ENCODE data around the gene ERBB4.
"Not testable (repeated sequence)": the region's sequence is repeated elsewhere in the genome, so short reads cannot be mapped to it uniquely, and the experiment has no call there.

ERBB4 gene

GRCh38 chr2:211665299-211665698 is 873.3 kb downstream of the ERBB4 start:
- DNase-seq, result no peak

GRCh38 chr2:211664321-211664720 is 874.3 kb downstream of the ERBB4 start:
- DNase-seq, result no peak

- DNase-seq, result no peak
These were observed 884.3 kb downstream of the ERBB4 start for GRCh38 chr2:211654211-211654780.

- DNase-seq, result no peak
These were observed 886.3 kb downstream of the ERBB4 start for GRCh38 chr2:211652327-211652726.

- no peak for DNase-seq
These were observed 889.3 kb downstream of the ERBB4 start for GRCh38 chr2:211649331-211649730.

GRCh38 chr2:211631503-211631902 is 907.1 kb downstream of the ERBB4 start:
- DNase-seq, result no peak

- DNase-seq, result no peak
These were observed 915.5 kb downstream of the ERBB4 start for GRCh38 chr2:211623096-211623495.

- DNase-seq, result no peak
These were observed 917.6 kb downstream of the ERBB4 start for GRCh38 chr2:211620986-211621385.

GRCh38 chr2:211617803-211618202 is 920.8 kb downstream of the ERBB4 start:
- DNase-seq, result no peak

GRCh38 chr2:211611621-211612020 is 927.0 kb downstream of the ERBB4 start:
- DNase-seq, result no peak

- no peak for DNase-seq
These were observed 927.5 kb downstream of the ERBB4 start for GRCh38 chr2:211611061-211611518.

- DNase-seq, result no peak
These were observed 929.5 kb downstream of the ERBB4 start for GRCh38 chr2:211609127-211609526.

- DNase-seq, result no peak
These were observed 939.5 kb downstream of the ERBB4 start for GRCh38 chr2:211599146-211599545.

GRCh38 chr2:211598238-211598637 is 940.4 kb downstream of the ERBB4 start:
- no peak for DNase-seq

- not testable (repeated sequence) for DNase-seq
These were observed 946.6 kb downstream of the ERBB4 start for GRCh38 chr2:211592006-211592405.

GRCh38 chr2:211591426-211591825 is 947.2 kb downstream of the ERBB4 start:
- no peak for DNase-seq

GRCh38 chr2:211568439-211568838 is 970.2 kb downstream of the ERBB4 start:
- DNase-seq, result no peak

GRCh38 chr2:211564441-211564840 is 974.2 kb downstream of the ERBB4 start:
- no peak for DNase-seq

- DNase-seq, result no peak
These were observed 993.0 kb downstream of the ERBB4 start for GRCh38 chr2:211545582-211545981.

- DNase-seq, result no peak
These were observed 1004.0 kb downstream of the ERBB4 start for GRCh38 chr2:211534632-211535031.

- not testable (repeated sequence) for DNase-seq
These were observed 1014.4 kb downstream of the ERBB4 start for GRCh38 chr2:211524248-211524647.

GRCh38 chr2:211516537-211516936 is 1022.1 kb downstream of the ERBB4 start:
- no peak for DNase-seq

- DNase-seq, result no peak
These were observed 1024.6 kb downstream of the ERBB4 start for GRCh38 chr2:211514049-211514448.

- DNase-seq, result no peak
These were observed 1025.2 kb downstream of the ERBB4 start for GRCh38 chr2:211513446-211513845.

GRCh38 chr2:211512806-211513205 is 1025.8 kb downstream of the ERBB4 start:
- no peak for DNase-seq
